Cardiac fibroblast (primary cell): ENCODE results near the gene RCSD1.

Experiments used
- DNase-seq, 2 donors: peaks; one replicate each; pipeline versions ENCODE4 v3.0.0 to v3.0.0-alpha.2; 2010; ENCODE audit warnings: low read depth in 2 of 2
- H3K4me3 ChIP-seq, 2 donors: replicated peaks in 1 of 2; 1 replicate in 1 of 2; 2 replicates in 1 of 2; pipeline ENCODE4 v1.5.1; 2011; ENCODE audit warnings: low read depth in 2 of 2, low read length in 2 of 2, mild to moderate bottlenecking in 2 of 2, moderate library complexity in 1 of 2
- CTCF ChIP-seq: IDR thresholded peaks from one replicate; pipeline ENCODE4 v1.5.1; 2011; ENCODE audit warnings: low read depth, mild to moderate bottlenecking, low read length, inconsistent platforms

The RCSD1 gene

DNA sequence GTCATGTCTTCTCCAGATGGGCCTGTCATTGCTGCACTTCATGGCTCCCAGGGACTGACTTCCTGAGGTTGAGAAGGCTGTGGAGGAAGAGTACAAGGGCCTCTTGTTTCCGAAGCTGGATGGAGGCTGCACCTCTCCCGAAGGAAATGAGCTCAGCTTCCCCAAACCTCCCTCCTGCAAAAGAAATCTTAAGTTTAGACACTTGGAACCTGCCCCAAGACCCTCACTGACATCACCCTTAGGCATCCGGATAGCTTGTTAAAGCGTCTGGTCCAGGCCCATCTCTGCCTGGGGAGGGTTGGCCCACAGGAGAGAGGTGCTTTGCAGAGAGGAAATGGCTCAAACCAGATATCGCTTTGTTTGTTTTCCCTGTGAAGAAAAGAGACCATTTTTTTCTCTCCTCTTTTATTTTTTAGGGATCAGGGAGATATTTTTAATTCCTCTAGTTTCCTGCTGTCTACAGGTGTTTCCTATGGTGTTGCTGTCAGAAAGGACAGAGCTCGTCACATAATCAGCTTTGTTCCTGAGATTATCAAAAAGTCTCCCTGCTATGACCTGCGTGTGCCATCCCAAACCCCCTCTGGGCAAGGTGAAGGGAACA, 25.0 kb downstream of the RCSD1 start:
- no peak overlapping the region for H3K4me3 ChIP-seq
- no peak for TF ChIP-seq CTCF
- DNase-seq, result peak in 1 of 2 donors; percentile 26

DNA sequence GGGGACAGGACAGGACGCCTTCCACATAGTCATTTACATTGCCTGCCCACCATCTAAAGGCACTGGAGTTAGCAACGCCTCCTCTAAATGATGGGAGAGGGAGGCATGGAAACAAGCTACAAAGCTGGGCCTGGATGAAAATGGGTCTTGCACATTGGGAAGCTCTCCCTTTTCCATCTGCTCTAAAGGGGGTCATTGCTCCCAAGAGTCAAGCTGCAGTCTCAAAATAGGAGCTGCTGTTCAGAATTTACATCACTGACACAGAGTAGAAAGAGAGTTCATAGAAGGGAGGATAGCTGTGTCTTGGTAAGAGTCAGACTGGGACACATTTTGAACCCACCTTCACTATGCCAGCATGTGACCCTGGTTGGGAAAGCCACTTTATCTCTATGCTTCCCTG, 26.6 kb downstream of the RCSD1 start:
- no peak for DNase-seq
- no peak overlapping the region for H3K4me3 ChIP-seq
- TF ChIP-seq CTCF, result no peak

DNA sequence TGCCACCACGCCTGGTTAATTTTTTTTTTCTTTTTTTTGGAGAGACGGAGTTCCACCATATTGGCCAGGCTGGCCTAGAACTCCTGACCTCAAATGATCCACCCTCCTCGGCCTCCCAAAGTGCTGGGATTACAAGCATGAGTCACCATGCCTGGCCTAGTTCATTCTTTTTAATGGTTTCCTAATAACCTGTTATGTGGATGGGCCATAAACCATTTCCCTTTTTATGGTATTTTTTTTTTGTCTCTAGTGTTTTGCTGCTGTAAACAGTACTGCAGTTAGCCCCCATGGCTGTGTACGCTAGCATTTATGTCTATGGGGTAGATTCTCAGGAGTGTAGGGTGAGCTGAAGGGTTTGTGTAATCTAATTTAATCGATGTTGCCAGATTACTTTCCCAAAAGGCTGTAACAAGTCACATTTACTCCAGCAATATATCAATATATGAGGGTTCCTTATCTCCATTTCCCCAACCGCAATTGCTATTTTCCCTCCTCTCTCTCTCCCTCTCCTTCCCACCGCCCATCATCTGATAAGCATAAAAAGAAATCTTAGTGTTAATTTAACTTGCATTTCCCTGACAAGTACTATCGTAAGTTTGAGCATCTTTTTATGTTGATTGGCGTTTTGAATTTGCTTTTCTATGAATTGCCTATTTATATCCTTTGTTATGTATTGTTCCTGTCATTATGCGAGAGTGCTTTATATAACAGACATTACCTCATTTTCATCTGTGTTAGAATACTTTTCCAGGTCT, 28.7 kb downstream of the RCSD1 start:
- TF ChIP-seq CTCF, result no peak
- no peak for DNase-seq
- H3K4me3 ChIP-seq, result no peak overlapping the region

DNA sequence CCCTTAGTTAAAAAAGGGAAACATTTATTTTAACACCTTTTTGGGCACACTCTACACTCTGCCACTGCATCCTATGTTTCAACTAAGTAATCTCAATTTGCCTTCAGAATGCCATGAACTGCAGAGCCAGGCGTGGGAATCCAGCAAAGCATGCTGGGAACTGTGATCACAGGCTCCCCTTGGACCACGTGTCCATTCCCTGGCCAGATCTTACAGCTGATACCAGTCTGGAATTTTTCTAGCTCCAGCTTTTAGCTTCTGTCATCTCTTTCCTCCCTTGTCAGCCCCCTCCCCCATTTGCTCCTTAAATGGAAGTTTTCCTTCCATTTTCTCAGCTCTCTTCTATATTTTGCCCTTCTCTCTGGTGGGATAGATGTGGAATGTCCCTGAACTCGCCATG, 29.4 kb downstream of the RCSD1 start:
- H3K4me3 ChIP-seq, result no peak overlapping the region
- TF ChIP-seq CTCF, result no peak

DNA sequence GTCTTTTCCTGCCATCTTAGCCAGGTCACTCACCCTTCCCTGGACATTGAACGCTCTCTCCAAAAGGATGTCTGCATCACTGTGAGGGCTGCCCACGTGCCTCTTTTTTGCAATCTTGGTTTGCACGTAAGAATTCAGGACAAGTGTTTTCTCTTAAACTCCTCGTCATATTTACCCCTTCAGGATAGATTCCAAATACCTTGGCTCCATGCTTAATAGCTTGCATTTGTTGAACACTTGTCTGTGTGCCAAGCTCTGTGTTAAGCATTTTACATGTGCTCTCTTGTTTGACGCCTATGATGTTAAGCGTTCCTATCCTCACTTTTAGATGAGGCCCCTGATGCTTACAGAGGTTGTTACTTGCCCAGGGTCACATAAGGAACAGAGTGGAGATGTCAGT, 29.8 kb downstream of the RCSD1 start:
- no peak for TF ChIP-seq CTCF
- no peak overlapping the region for H3K4me3 ChIP-seq
- DNase-seq, result no peak

More for the DNA sequence above, 29.4 kb downstream of the RCSD1 start:
- no peak for DNase-seq

DNA sequence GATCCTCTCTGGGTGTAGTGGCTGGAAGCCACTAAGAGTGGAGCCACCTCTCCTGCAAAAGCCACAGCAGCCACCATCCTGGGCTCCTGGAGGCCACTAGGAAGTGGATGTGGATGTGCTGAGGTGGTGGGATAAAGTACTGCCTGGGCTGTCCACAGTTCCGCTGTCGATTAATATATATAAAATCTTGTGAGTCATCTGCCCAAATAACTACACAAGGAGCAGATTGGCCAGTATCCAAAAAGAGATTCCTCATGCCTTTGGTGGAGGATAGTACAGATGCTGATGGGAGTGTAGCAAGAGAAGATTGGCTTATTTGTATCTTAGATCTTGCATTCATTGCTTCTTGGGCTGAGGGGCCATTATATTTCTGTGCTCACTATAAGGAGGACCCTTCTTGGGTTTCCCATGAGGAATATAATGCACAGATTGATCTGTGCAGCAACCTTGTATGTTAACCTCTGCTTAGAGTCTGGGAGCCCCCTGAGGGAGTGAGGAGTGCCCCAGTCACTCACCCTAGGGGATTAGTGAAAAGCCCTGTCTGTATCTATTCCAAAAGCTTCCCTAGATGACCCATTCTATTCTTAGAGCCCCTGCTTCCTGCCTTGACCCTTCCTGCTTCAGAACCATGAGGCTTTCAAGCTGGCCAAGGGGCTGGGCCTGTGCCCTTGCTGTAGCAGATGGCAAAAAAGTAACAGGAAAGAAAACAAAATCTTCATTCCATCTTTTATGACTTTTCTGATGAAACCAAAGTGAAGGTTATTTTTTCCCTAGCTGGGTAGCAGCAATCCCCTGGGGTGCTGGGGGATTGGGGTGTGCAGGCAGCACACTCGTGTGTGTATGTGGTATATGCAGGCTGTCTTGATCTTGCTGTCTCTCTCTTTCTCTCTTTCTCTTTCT, 31.7 kb downstream of the RCSD1 start:
- DNase-seq, result peak; percentile 87 to 96
- no peak overlapping the region for H3K4me3 ChIP-seq
- no peak for TF ChIP-seq CTCF
